Measurements from ENCODE around the gene LENG8. TPM values are rescaled to one million over a fixed set of nuclear protein-coding genes. Genes with fewer than 3 reads are reported as not detected.

Gene LENG8
- total RNA-seq, 3 donors from 2014 or later (not counting 1 experiment from before 2014, with no cell fraction given): 479 to 563 (median 507) TPM

DNA sequence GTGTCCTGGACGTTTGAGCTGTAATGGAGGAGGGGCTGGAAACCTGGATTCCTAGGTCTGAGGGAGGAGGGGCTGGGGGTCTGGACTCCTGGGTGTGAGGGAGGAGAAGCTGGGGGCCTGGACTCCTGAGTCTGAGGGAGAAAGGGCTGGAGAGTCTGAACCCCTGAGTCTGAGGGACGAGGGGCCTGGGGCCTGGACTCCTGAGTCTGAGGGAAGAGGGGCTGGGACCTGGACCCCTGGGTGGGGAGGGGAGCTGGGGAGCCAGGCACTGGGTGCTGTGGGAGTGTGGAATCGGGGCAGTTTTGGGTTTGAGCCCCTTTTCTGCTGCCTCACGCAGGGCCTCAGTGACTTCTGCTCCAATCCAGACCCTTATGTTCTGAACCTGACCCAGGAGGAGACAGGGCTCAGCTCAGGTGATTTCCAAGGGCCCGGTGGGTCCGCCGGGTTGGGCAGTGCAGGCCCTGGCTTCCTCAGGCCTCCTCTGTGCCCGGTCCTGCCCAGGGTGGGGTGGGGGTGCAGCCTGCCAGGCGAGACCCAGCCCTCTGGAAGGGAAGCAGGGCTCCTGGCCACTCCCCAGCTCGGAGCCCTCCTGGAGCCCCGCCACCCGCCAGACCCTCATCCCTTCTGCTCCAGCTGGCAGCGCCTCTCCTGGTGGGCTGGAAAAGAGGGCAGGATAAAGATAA lies 19.3 kb upstream of the LENG8 start:
- DNase-seq: no peak
- no peaks in the 10 kb centered on the region for H3K36me3 Mint-ChIP-seq
- no peak overlapping the region for H3K4me3 Mint-ChIP-seq
- no peaks in the 10 kb centered on the region for H3K9me3 ChIP-seq (ENCODE audit: control insufficient read depth, insufficient read depth, low read length)
- H3K27me3 ChIP-seq (ENCODE audit: control insufficient read depth, insufficient read depth, low read length): peaks cover 17% of the 10 kb centered on the region
- H3K4me1 ChIP-seq (ENCODE audit: control insufficient read depth, insufficient read depth, low read length): peaks cover 17% of the 10 kb centered on the region
- 68% methylated on average over 13 of the region's 13 CpGs for WGBS (ENCODE audit: insufficient coverage)
- H3K4me1 Mint-ChIP-seq: peaks cover 5 to 22% of the 10 kb centered on the region in 2 donors
- no peak overlapping the region for H3K27ac ChIP-seq (ENCODE audit: low read length)
- peaks cover 0 to 15% of the 10 kb centered on the region in 2 donors for H3K27me3 Mint-ChIP-seq (ENCODE audit: low read depth in 2 of 2)
- H3K9me3 Mint-ChIP-seq: no peaks in the 10 kb centered on the region
- TF ChIP-seq CTCF (IDR thresholded peaks at IDR 0.05): no peak
- no peak overlapping the region for H3K4me3 ChIP-seq (ENCODE audit: low read length)
- no peaks in the 10 kb centered on the region for H3K36me3 ChIP-seq (ENCODE audit: control insufficient read depth, insufficient read depth, low read length)
- no peak for ATAC-seq
- H3K27ac Mint-ChIP-seq: no peak overlapping the region
- intact Hi-C loops (cut with micrococcal nuclease): no loop called here

GRCh38 chr19:54430306-54431254 lies 18.4 kb upstream of the LENG8 start:
- peak in 1 of 2 donors; percentile 63 for DNase-seq
- H3K4me1 Mint-ChIP-seq: peaks cover 5 to 27% of the 10 kb centered on the region in 2 donors
- ATAC-seq: peak; percentile 78 to 95 (median 89)
- H3K27me3 Mint-ChIP-seq (ENCODE audit: low read depth in 2 of 2): peaks cover 0 to 15% of the 10 kb centered on the region in 2 donors
- Histone ChIP-seq H3K27ac (ENCODE audit: low read length) (no peak overlapping the region), H3K9me3 (ENCODE audit: control insufficient read depth, insufficient read depth, low read length) (no peaks in the 10 kb centered on the region), H3K4me1 (ENCODE audit: control insufficient read depth, insufficient read depth, low read length) (peaks cover 25% of the 10 kb centered on the region), H3K36me3 (ENCODE audit: control insufficient read depth, insufficient read depth, low read length) (no peaks in the 10 kb centered on the region), H3K4me3 (ENCODE audit: low read length) (no peak overlapping the region), H3K27me3 (ENCODE audit: control insufficient read depth, insufficient read depth, low read length) (peaks cover 17% of the 10 kb centered on the region)
- H3K4me3 Mint-ChIP-seq: peak overlapping the region; percentile 15
- 5% methylated on average over 40 of the region's 43 CpGs for WGBS (ENCODE audit: insufficient coverage)
- H3K27ac Mint-ChIP-seq: no peak overlapping the region
- TF ChIP-seq CTCF (IDR thresholded peaks at IDR 0.05): no peak
- intact Hi-C loops (cut with micrococcal nuclease): no loop called here
- H3K36me3 Mint-ChIP-seq: no peaks in the 10 kb centered on the region
- H3K9me3 Mint-ChIP-seq: no peaks in the 10 kb centered on the region

- Histone ChIP-seq H3K36me3 (ENCODE audit: control insufficient read depth, insufficient read depth, low read length) (no peaks in the 10 kb centered on the region), H3K4me3 (ENCODE audit: low read length) (no peak overlapping the region), H3K27ac (ENCODE audit: low read length) (no peak overlapping the region), H3K4me1 (ENCODE audit: control insufficient read depth, insufficient read depth, low read length) (peaks cover 25% of the 10 kb centered on the region), H3K27me3 (ENCODE audit: control insufficient read depth, insufficient read depth, low read length) (peaks cover 17% of the 10 kb centered on the region), H3K9me3 (ENCODE audit: control insufficient read depth, insufficient read depth, low read length) (no peaks in the 10 kb centered on the region)
- DNase-seq: no peak
- H3K4me1 Mint-ChIP-seq: peaks cover 5 to 29% of the 10 kb centered on the region in 2 donors
- no peak overlapping the region for H3K27ac Mint-ChIP-seq
- H3K4me3 Mint-ChIP-seq: peak overlapping the region; percentile 15
- 48% methylated on average over 11 of the region's 11 CpGs for whole genome bisulfite sequencing (ENCODE audit: insufficient coverage)
- no peaks in the 10 kb centered on the region for H3K36me3 Mint-ChIP-seq
- H3K9me3 Mint-ChIP-seq: no peaks in the 10 kb centered on the region
- no peak for ATAC-seq
- peaks cover 0 to 15% of the 10 kb centered on the region in 2 donors for H3K27me3 Mint-ChIP-seq (ENCODE audit: low read depth in 2 of 2)
- TF ChIP-seq CTCF (IDR thresholded peaks at IDR 0.05): no peak
- intact Hi-C loops (cut with micrococcal nuclease): no loop called here
These were observed 17.7 kb upstream of the LENG8 start for GRCh38 chr19:54431255-54431838.

Data from natural killer cell (primary cell).